HG03045 (cell line): ENCODE data around the gene ECE1.

Source experiments
- ATAC-seq: cut with Tn5 transposase; IDR thresholded peaks from one replicate; pipeline ENCODE4 v1.9.1; 2021; ENCODE audit warnings: mild to moderate bottlenecking, moderate library complexity; ENCODE audit not compliant: unreplicated experiment

ECE1 gene

DNA sequence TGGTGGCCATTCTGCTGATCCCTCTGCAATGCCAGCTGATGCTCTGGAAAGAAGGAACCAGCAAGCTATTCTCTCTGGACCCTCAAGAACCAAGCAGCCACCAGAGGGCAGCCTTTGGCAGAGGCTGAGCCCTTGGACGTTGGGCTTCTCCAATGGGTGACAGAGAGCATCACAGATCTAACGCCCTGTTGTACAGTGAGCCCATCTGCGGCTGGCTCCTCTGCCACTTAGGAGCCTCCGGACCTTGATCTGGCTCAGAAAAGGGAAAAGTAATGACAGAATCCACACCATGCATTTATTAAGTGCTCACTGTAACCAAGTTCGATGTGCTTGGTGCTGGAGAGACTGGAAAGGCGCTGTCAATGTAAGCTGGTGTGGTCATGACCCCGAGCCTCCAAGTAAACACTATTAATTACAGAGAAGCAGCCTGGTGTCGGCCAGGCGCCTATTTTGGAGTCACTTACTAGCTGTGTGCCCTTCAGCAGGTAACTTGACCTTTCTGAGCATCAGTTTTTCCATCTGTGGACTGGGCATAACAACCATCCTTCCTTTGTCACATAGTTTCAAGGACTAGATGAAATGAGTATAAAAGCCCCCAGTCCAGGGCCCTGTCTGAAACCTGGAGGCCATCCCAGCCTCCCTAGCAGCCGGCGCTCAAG is 34.9 kb downstream of the ECE1 start:
- no peak for ATAC-seq

DNA sequence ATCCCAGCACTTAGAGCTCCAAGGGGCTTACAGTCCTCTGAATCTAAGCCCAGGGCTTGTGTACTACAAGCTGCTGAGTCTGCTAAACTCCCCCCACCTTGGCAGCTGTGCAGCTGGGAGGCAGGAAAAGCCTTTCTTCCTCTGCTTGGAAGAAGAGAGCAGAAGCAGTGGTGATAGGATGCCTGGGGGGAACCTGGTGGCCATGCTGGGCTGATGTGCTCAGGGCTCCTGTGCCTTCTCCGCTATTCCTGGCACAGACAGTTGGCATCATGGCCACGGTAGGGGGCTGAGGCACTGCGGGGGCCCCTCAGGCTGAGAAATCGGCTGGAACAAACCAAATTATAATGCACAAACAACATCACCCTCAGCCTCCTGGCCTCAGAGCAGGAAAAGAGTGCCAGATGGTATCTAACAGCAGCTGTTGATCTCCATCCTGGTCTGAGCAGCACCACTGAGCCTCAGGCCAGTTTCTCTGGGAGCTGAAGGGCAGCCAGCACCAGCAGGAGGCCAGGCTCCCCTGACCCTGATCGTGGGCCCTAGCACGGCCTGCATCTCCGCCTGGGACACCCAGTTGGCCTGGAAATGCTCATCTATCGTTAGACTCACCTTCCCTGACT is 35.8 kb downstream of the ECE1 start:
- ATAC-seq = no peak

DNA sequence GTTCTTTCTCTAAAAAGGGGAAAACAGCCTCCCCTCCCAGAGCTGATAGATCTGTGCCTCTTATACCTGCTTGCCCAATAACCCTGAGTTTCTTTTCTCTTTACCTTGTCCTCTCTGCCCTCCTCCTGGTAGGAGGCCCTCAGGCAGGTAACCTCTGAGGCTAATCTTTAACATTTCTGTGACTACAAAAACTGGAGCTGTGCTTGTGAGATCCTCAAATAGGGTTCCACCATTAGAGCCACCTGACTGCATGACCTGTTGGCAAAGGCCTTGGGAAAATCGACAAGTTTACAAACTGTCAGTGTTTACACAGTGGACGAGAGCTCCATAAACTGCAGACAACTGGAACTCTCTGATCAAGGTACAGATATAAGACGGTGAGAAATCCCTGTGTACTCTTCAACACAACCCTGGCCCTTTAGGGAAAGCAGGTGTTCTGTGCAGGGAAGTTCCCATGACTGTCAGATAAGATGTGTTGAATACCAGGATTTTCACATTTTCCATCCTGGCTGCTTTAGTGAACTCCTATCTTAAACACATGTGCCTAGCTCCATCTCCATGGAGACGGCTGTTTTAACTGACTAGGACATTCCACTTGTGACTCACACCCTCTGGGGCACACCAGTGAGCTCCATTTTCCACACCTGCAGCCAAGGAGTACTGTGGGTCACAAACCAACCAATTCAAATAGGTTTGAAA is 38.3 kb downstream of the ECE1 start:
- no peak for ATAC-seq

DNA sequence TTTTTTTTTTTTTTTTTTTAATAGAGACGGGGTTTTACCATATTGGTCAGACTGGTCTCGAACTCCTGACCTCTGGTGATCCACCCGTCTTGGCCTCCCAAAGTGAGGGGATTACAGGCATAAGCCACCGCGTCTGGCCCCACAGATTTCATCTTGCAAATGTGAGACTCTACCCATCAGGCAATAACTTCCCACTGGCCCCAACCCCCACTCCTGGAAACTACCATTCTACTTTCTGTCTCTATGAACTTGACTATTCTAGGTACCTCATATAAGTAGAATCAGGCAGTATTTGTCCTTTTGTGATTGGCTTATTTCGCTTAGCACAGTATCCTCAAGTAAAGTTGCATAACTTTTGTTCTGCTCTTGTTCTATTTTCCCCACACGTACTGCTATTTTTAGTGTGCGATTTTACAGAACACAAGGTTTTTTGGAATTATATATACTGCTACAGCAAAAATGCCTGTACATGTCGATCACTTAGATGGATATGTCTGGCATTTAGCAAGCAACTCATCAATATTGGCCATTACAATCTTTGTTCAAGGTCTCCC is 40.2 kb downstream of the ECE1 start:
- no peak for ATAC-seq

DNA sequence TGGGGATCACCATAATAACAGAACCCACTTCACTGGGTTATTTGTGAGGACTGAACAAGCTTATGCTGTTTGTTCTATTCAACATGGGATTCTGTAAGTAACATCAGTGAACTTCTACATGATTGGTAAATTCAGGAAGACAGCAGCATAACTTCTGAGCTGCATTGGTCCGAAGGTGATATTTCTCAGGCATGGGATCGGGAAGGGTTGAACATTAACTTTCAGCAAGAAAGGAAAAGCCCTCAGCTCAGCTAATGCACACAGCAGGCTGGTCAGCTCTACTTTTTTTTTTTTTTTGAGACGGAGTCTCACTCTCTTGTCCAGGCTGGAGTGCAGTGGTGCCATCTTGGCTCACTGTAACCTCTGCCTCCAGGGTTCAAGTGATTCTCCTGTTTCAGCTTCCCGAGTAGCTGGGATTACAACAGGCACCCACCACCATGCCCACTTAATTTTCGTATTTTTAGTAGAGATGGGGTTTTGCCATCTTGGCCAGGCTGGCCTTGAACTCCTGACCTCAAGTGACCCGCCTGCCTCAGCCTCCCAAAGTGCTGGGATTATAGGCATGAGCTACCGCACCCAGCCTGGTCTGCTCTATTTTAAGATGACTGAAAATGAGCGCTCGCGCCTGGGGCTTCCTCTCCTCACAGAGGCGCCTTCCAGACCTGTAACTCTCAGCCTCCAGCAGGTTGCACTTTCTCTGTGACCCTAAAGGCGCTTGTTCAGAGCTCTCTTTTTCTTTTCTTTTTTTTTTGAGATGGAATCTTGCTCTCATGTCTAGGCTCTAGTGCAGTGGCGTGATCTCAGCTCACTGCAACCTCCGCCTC is 42.2 kb downstream of the ECE1 start:
- ATAC-seq = no peak

DNA sequence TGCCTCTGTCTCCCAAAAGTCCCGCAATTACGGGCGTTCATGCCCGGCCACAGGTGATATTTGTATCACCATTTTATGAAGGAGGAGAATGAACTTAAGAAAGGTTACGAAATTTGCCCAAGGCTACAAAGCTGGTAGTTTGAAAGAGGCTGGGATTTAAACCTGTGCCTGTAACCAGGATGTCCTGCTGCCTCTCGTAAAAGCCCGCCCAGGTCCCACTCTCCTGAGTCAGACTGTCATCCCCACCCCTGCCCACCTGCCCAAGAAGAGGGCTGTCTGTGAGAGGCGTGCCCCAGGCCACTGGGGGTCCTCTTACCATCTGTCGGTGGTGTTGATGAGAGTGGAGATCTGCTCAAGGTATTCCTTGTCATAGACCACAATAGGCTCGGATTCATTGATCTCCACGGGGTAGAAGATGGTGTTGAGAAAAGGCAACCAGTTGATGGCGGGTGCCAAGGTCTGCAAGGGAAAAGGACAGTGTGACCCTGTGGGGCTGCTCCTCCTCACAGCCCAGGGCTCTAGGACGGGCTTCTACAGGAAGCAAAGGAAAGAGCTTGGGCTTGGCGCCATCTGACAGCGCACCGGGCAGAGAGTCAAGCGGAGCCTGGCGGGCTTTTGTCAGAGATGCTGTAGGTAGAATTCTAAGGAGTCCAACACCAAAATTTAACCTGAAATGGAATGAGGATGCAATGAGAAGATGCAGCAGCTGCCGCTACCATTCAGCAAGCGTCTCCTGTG is 43.2 kb downstream of the ECE1 start:
- no peak for ATAC-seq

DNA sequence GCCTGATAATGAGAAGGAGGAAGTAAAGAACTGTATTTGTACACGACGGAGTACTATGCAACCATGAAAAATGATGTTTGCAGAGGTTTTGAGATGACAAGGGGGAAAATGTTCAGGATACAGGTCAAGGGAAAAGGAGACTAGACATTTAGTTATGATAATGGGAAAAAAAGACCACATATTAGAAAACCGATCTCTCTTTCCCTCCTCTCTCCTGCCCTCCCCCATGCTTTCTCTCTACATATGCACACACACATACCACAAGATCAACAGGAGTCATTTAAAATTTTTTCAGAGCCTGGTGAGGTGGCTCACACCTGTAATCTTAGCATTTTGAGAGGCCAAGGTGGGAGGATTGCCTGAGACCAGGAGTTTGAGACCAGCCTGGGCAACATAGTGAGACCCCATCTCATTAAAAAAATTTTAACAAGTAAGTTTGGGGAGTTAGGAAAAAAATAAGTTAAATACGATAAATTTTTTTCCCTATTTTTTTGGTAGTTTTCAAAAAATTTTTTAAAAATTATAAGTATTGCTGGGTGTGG is 44.5 kb downstream of the ECE1 start:
- no peak for ATAC-seq

DNA sequence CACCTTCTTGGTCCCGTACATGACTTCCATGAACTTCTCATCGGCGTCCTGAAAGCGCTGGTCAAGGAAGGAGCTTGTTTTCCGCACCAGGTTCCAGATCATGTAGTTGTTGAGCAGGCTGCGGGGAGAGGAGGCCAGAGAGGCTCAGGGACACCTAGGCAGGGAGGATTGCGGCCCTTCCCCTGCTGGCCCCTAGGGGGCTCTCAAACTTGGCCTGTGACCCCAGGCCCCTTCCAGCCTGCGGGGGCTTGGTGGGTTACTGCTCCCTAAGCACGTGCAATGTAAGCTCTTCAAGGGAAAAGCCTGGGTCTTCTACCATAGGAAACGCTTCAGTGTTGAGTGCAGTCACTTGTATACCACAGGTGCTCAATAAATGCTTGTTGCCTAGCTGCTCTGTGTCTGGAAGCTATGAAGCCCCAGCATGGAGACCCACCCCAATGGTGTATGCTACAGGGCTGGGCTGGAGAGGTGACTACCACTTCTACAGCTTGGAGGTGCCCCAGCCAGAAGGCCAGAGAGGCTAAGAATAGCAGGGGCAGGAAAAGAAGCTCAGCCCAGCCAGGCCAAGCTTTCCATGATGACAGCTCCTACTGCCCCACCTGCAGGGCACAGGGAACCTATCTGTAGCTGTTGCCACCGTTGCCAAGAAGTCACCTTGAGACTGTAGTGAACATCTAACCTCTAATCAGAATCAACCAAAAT is 45.1 kb downstream of the ECE1 start:
- ATAC-seq = no peak

DNA sequence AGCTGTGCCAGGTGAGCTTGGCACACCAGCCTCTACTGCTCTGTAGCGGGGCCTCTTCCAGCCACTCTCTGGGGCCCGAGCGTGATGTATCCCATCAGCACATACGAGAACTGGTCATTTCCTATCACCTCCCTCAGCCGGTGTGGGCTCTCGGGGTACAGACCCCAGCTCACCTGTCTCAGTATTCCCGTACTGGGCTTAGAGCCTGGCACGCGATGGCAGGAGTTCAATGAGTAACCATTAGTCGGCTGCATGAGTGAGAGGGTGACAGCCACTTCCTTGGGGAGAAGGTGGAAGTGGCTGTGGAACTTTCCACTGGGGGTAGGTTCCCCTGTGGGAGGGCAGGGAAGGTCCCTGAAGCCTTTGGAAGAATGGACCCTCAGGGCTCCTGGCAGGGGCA is 46.1 kb downstream of the ECE1 start:
- no peak for ATAC-seq

DNA sequence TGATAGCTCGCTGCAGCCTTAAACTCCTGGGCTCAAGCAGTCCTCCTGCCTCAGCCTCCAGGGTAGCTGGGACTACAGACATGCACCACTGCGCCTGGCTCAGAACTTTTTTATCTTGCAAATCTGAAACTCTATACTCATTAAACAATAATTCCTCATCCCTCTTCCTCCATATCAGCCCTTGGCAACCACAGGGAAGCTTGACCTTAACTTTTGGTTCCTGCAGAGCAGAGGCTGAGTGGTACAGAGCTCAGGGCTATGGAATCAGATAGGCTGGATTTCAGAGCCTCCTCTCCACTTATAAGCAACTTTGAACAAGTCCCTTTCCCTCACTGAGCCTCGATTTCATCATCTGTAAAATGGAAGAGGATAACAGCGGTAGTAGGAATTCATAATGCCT is 47.4 kb downstream of the ECE1 start:
- ATAC-seq = no peak

DNA sequence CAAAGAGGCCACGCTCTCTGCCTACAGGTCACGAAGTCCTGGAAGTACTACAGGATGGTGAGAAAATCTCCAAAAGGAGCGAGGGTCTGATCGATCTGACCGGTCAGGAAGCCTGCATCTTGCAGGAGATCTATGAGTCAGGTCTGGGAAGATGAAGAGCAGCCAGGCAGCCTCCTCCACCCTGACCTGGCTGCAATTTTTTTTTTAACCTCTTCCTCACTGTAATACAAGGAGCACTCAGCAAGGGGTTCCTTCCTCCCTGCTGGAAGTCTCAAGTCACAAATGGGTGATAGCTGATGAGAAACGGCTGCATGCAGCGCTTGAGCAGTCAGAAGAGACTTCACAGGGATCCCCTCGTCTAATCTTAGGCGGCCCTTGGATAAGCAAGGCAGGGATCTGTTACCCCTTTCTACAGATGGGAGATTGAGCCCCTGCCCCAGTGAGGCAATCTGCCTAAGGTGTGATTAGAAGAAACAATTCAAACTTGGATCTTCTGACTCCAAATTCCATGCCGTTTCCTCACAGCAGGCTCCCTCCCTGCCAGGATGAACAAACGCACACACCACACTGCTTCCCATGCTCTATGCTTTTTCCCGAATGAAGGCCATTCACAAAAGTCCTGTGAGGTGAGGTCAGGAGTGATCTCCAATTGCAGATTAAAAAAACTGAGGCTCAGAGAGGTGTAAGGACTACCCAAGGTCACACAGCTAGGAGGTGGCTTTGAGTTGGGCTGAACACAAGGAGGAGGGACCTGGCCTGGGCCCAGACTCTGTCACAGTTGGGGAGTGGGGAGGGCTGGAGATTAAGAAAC is 48.3 kb downstream of the ECE1 start:
- ATAC-seq = no peak

DNA sequence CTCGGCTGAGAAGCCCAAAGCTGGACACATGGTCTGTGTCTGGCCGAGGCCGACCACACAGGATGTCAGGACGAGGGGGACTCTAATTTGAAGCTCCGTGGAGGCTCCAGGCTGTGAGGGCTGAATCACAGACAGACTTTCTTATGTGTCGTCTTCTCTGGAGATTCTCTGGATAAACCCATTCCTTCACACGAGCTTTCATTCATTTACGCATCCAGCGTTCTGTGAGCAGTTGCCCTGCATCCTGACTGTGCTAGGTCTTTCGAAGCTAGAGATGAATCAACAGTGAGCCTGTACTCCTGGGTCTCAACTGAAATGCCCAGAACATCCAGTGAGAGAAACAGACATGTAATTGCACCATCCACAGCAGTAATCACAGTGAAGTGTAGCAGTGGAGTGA is 49.6 kb downstream of the ECE1 start:
- ATAC-seq = no peak

DNA sequence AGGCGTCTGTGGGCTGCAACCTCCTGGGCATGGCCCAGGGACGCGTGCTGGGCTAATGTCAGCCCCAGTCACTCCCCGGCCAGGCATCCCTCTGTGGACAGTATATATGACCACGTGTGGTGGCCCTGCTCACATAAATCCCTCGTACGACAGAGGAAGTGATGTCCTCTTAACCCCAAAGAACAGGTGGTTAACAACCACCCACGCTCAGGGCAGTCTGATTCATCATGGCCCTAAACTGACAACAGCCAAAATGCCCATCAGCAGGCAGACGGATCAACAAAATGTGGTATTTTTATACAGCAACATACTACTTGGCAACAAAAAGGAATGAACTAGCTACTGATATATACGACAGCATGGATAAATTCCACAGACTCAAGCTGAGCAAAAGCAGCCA is 51.0 kb downstream of the ECE1 start:
- no peak for ATAC-seq

DNA sequence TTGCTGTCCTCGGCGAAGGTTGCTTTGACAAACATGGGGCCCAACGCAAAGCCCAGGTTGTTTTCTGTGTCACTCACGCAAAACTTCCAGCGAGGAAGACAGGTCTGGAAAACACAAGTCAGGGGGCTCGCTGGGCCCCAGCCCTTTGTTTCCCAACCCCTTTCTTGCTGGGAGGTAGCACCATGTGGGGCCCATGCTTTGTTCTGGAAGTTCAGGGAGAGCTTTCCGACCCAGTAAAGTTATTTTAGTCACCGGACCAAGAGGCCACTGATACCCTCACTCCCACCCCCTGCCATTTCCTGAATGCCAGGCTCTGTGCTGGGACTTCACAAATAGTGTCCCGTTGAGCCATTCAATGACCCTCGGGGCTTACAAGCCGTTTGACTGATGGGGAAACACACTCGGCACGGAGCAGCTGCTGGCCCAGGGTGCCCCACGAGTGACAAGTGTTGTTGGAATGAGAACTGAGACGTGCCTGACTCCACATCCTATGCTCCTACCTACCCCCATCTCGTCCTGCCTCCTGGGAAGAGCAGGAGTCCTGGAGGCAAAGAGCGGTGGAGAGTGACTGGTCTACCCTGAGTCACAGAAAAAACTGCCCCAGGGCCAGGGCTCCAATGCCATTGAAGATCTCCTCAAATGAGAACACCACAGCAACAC is 52.0 kb downstream of the ECE1 start:
- ATAC-seq = no peak

DNA sequence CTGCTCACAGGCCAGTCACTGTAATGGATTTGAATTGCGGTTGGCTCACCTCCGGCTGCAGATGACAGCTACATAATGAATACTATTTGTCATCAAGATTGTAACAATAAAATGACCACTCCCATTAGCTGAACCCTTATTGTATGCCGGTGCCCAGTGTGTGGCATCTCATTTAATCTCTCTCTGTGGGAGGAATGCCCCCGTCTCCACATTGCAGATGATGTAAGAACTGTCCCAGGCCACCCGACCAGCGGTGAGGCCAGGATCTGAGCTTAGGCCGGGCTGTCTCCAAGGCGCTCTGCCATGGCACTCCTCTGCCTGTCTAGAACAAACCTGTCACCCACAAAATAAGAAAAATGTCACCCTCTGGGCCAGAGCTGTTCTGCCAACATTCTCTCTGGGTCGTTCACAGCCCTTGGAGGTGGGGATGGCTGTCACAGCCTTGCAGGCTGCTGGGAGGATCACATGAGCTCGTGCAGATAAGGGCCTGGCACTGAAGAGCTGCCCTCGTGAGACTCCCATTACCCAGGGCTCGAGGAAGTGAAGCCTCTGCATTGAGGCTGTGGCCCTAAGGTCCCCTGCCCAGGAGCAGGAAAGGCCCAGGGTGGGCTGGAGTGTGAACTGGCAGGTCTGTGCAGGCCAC is 52.7 kb downstream of the ECE1 start:
- no peak for ATAC-seq

DNA sequence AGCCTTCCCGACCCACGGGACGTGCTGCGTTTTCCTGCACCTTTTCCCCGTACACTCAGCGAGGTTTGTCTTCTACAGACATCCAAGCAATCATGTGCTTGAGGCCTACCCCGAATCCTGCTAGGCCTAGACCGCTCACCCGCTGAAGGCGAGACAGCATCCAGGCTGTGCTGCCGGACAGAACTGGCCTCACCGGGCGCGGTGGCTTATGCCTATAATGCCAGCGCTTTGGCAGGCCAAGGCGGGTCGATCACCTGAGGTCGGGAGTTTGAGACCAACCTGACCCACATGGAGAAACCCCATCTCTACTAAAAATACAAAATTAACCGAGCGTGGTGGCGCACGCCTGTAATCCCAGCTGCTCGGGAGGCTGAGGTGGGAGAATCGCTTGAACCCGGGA is 54.1 kb downstream of the ECE1 start:
- ATAC-seq = no peak

DNA sequence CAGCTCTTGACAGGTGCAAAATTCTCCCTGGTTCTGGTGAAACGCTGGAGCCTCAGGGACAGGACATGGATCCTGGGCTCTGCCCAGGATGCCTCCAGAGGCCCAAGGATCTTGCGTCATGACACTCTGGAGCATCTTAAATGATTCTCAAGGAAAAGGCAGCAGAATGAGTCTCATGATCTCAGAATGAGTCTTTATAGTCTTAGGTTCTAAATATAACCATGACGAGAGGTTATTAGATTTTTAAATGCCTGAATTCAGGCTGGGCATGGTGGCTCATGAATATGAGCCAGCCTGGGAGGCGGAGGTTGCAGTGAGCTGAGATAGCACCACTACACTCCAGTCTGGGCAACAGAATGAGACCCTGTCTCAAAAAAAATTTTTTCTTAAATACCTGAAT is 55.5 kb downstream of the ECE1 start:
- no peak for ATAC-seq

DNA sequence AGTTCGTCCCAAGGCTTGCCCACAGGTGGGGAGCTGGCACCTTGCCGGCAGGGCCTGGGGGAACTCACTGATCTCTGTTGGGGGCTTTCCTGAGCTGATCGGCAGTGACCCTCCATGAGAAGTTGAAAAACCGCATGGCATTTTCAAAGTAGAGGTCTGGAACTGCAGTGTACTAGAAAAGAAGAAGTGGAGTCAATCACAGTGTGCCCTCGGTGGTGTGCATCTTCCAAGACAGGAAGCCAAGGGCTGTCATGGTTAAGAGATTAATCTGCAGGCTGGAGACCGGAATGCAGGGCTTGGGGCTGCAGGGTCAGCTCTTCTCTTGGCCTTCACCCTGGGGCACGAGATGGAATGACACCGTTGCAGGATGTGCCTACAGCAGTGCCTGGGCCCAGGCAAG is 56.8 kb downstream of the ECE1 start:
- no peak for ATAC-seq
